AG09309 (cell line): ENCODE measurements around the gene CIPC.

Experiments used
- DNase-seq: peaks from one replicate; pipeline ENCODE4 v3.0.0-alpha.2; 2010; ENCODE audit warnings: low read depth
- H3K4me3 ChIP-seq: 2 replicates; pipeline ENCODE4 v1.5.1; 2011; ENCODE audit warnings: mild to moderate bottlenecking, low read depth, low read length, moderate library complexity; ENCODE audit not compliant: control insufficient read depth
- TF ChIP-seq, protein P1 (sequence below): IDR thresholded peaks from 2 replicates; pipeline ENCODE4 v1.5.1; 2011; ENCODE audit warnings: mild to moderate bottlenecking, low read depth, low read length, inconsistent platforms; ENCODE audit not compliant: insufficient read depth, control insufficient read depth; ENCODE audit errors: missing control alignments

The CIPC gene

DNA sequence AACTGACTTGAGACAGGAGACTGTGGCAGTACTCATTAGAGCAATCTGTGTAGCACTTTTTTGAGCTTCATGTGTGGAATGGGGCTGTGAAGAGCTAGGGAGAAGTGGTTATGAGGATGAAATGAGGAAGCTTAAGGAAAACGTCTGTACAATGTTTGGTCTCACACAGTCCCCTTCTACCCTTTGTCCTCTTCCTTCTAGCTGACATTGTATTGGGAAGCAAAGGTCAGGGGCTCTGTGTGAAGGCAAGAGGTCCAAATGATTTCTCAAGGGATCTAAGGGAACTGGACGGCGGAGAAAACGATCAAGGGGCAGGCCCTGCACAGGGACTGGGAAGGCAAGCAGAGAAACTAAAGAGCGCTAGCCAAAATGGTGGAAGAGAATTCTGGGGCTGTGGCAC lies 13.1 kb upstream of the CIPC start:
- no peak overlapping the region for H3K4me3 ChIP-seq
- no peak for DNase-seq
- TF ChIP-seq, protein P1, sequence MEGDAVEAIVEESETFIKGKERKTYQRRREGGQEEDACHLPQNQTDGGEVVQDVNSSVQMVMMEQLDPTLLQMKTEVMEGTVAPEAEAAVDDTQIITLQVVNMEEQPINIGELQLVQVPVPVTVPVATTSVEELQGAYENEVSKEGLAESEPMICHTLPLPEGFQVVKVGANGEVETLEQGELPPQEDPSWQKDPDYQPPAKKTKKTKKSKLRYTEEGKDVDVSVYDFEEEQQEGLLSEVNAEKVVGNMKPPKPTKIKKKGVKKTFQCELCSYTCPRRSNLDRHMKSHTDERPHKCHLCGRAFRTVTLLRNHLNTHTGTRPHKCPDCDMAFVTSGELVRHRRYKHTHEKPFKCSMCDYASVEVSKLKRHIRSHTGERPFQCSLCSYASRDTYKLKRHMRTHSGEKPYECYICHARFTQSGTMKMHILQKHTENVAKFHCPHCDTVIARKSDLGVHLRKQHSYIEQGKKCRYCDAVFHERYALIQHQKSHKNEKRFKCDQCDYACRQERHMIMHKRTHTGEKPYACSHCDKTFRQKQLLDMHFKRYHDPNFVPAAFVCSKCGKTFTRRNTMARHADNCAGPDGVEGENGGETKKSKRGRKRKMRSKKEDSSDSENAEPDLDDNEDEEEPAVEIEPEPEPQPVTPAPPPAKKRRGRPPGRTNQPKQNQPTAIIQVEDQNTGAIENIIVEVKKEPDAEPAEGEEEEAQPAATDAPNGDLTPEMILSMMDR: no peak

DNA sequence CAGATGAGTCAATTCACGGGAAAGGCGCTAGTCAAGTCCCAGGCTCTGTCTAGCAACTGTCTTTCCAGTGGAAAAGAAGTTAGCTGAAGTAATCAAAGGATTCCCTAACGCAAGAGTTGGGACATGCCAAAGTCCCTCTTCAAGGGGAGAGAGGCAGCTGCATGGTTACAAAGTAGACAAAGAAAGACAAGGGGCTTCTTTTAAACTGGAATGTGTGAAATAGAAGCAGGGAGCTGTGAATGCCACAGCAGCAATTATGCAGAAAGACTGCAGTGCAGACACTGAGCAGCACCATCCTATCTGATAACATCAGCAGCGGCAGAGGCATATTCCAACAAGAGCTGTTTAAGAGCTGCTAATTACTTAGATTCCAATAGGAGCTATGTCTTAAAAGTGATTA lies 12.5 kb upstream of the CIPC start:
- no peak overlapping the region for H3K4me3 ChIP-seq
- TF ChIP-seq, protein P1: no peak
- no peak for DNase-seq

DNA sequence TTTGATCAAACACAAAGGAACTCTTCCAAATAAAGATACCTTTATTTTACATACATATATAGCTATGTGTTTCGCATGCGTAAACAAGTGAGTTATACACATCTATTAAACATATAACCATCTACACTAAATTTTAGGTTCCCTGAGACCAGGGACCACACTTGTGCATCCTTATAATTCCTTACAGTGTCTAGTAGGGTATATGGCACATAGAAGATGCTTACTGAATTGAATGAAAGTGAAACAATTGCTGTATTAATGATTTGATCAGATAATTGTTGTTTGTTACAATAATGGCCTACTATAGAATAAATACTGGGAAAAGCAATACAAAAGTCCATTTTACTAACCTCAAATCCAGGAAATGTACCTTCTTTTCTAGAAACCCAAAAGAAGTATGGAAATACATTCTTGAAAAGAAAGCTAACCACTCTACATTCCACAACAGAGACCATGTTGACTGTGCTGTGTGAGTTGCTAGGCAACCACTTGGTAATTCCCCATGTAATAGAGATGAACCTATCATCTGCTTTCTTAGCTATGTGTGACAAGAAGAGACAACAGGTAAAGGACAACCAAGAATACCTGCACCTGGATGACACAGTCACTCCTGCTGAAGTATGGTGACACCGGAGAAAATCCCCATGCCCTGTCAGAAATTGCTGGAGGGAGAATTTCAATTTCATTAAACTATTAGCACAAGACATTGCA lies 11.9 kb upstream of the CIPC start:
- no peak for DNase-seq
- H3K4me3 ChIP-seq: no peak overlapping the region
- TF ChIP-seq, protein P1: no peak

DNA sequence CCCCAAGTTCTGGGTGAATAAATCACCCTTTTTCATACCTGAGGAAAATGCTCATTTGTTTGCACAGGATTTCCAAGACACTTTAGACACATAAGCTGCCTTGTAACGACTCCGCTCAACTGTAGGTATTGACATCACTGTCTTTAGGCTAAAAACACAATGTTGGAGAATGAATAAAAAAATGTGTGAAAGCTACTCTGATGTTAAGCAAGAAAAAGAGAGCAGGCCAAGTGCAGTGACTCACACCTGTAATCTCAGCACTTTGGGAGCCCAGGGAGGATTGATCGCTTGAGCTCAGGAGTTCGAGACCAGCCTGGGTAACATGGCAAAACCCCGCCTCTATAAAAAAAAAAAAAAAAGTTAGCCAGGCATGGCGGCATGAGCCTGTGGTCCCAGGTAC lies 11.1 kb upstream of the CIPC start:
- TF ChIP-seq, protein P1: no peak
- no peak for DNase-seq
- no peak overlapping the region for H3K4me3 ChIP-seq

DNA sequence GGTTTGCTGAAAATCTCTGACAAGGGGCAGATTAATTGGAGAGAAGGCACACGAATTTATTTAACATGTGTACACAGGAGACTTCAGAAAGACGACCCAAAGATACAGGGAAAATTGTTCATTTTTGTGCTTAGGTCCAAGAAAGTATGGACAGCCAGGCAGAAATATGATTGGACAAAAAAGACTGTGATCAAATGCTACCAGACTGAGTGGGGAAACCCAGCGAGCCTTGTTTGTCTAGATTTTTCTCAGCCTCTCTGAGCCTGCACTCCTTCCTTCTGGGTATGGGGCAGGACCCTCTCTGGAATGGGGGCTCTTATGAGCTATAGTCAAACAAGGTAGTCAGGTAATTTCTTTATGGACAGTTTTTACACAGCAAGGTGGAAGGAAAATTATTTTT lies 10.4 kb upstream of the CIPC start:
- TF ChIP-seq, protein P1: no peak
- no peak overlapping the region for H3K4me3 ChIP-seq
- no peak for DNase-seq

DNA sequence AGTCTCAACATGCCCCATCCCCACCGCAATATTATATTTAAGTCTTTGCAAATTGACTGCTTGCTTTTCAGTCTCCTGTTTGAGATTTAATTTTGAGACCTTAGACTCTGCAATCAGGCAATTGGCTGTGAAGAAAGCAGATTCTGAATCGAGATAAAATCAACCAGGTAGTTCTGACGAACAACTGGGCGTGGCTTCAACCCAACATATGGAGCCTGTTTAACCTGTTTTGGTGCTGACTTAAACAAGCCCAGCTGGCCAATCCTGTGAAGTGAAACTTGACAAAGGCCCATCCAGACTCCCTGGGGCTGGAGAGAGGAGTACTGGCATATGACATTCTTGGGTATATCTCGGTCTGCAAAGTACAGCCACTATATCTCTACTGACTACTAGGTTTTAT lies 9.8 kb upstream of the CIPC start:
- no peak overlapping the region for H3K4me3 ChIP-seq

DNA sequence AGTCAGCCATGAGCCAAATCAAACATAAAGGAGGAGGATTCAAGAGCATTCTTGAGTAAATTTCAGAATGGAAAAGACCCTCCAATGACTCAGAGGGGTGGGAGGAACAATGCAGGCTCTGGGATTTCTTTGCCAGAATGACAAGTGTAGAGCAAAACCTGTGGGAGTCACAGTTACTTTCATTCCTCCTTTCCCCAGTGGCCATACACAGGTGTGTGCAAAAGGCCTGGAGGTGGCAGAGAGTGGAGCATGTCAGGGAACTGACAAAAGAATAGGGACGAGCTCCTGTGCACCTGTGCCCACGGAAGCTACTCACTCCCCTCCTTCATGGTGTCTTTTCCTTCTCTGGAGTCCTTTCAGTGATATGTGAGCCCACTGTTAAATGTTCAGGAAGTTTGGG lies 9.4 kb upstream of the CIPC start:
- no peak overlapping the region for H3K4me3 ChIP-seq
- no peak for DNase-seq
- TF ChIP-seq, protein P1: no peak

More for the DNA sequence above, 9.8 kb upstream of the CIPC start:
- TF ChIP-seq, protein P1: no peak
- no peak for DNase-seq
